ENCODE results near the gene TBC1D7. TPM values are rescaled to one million over a fixed set of nuclear protein-coding genes. Genes with fewer than 3 reads are reported as not detected.

TBC1D7 gene
- polyA plus RNA-seq, 1 of the 3 experiments (the other 2 are of a cell fraction) = 25.2 TPM

DNA sequence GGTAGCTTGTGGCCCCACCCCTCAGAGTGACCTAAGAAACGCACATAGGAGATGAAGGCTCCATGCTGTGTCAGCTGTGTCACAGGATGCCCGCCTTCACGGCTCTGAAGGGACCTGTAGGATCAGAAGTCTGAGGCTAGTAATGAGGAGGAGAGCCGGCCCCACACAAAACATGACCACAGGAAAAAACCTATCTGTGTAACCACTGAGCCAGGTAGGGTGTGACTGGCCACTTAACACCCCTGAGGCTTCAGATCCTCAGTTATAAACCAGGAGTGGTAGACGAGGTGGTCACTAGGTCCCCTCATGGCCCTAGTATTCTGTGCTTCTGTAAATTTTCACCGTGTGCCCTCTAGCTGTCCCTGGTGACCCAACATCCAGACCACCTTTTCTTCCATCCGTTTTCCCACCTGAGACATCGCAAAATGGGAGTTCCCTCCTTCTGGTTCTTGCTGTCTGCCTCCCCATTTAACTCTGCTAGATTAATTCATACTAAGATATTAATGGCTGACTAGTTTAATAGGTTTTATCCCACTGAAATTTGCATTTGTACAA is 52.8 kb downstream of the TBC1D7 start (continued):
- TF ChIP-seq, protein P1, sequence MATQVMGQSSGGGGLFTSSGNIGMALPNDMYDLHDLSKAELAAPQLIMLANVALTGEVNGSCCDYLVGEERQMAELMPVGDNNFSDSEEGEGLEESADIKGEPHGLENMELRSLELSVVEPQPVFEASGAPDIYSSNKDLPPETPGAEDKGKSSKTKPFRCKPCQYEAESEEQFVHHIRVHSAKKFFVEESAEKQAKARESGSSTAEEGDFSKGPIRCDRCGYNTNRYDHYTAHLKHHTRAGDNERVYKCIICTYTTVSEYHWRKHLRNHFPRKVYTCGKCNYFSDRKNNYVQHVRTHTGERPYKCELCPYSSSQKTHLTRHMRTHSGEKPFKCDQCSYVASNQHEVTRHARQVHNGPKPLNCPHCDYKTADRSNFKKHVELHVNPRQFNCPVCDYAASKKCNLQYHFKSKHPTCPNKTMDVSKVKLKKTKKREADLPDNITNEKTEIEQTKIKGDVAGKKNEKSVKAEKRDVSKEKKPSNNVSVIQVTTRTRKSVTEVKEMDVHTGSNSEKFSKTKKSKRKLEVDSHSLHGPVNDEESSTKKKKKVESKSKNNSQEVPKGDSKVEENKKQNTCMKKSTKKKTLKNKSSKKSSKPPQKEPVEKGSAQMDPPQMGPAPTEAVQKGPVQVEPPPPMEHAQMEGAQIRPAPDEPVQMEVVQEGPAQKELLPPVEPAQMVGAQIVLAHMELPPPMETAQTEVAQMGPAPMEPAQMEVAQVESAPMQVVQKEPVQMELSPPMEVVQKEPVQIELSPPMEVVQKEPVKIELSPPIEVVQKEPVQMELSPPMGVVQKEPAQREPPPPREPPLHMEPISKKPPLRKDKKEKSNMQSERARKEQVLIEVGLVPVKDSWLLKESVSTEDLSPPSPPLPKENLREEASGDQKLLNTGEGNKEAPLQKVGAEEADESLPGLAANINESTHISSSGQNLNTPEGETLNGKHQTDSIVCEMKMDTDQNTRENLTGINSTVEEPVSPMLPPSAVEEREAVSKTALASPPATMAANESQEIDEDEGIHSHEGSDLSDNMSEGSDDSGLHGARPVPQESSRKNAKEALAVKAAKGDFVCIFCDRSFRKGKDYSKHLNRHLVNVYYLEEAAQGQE (IDR thresholded peaks at IDR 0.05; ENCODE audit: low read depth, low read length) = no peak
- TF ChIP-seq GATA2 (CRISPR knock-in tag; IDR thresholded peaks at IDR 0.05) = no peak
- TF ChIP-seq JUND (IDR thresholded peaks at IDR 0.05) = no peak
- no peak for TF ChIP-seq TEAD4 (IDR thresholded peaks at IDR 0.05; ENCODE audit: borderline replicate concordance, insufficient read depth)
- TF ChIP-seq SIN3A (IDR thresholded peaks at IDR 0.05; ENCODE audit: borderline replicate concordance, low read depth, low read length) = no peak
- no peak for TF ChIP-seq FOXM1 (IDR thresholded peaks at IDR 0.05; ENCODE audit: low read depth)
- TF ChIP-seq TCF12 (IDR thresholded peaks at IDR 0.05) = no peak
- no peak for TF ChIP-seq NRF1 (IDR thresholded peaks at IDR 0.05; ENCODE audit: low read depth, low read length)

DNA sequence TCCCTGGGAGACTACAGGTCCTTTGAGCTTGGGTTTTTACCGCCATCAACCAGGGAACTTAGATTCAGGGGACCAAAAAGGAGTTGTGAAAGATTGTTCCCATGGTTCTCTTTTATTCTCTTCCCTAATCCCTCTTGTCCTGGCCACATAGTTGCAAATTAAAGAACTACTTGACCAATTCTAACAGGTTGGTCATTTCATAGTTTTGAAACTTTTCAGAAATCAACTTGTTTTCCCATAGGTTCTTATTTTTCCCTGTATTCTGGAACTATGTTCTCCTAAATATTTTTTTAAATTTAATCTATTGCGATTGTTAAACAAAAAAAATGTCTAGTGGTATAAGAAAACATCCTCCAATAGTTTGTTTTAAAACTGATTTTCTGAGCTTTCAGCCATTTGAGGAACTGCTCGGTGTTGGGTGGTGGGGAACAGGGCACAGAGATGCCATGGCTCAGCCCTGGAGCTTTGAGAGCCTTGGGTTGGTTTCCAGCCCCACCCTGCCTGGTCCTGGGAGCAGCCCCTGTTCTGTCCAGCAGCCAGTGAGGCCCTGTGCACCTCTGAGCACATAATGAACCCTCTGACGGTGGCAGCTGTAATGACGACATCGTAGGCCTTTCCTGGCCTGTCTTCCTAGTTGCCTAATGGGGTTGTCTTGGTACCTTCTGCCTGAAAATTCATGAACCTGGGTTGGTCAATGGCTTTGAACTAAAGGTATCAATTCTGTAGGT is 53.5 kb downstream of the TBC1D7 start:
- Histone ChIP-seq H3K27me3 (ENCODE audit: insufficient read depth) (no peaks in the 10 kb centered on the region), H3K79me2 (ENCODE audit: insufficient read depth) (no peaks in the 10 kb centered on the region), H4K20me1 (ENCODE audit: insufficient read depth) (no peaks in the 10 kb centered on the region), H3F3A (replicated peaks; ENCODE audit: insufficient read depth) (no peaks in the 10 kb centered on the region), H2AFZ (ENCODE audit: low read depth) (no peak overlapping the region), H3K4me3 (ENCODE audit: low read depth in 2 of 2, low read length in 1 of 2) (no peak overlapping the region), H3K27ac (ENCODE audit: low read depth in 2 of 2, low read length in 1 of 2) (no peak overlapping the region), H3K4me2 (no peak overlapping the region), H3K4me1 (ENCODE audit: control insufficient read depth in 1 of 2, insufficient read depth in 2 of 2, low read depth in 1 of 2, low read length in 1 of 2) (no peaks in the 10 kb centered on the region; a peak in 1 of 4 replicates), H3K9me2 (no peaks in the 10 kb centered on the region), H3K9me3 (no peaks in the 10 kb centered on the region), H3K36me3 (replicated peaks in 1 of 2; ENCODE audit: control insufficient read depth in 1 of 2, insufficient read depth in 2 of 2, low read length in 1 of 2) (no peaks in the 10 kb centered on the region), H3K9ac (no peak overlapping the region)
- WGBS (ENCODE audit: low lambda C conversion rate) = 68% methylated on average over 3 of the region's 6 CpGs
- no peak for DNase-seq
- ChIA-PET CTCF (no interaction called here), POLR2A (no interaction called here)
- TF ChIP-seq POLR2AphosphoS5 (IDR thresholded peaks at IDR 0.05; ENCODE audit: low read depth, low read length) (no peak), GATA2 (CRISPR knock-in tag; IDR thresholded peaks at IDR 0.05) (no peak), FOXM1 (IDR thresholded peaks at IDR 0.05; ENCODE audit: low read depth) (no peak), EZH2phosphoT487 (IDR thresholded peaks at IDR 0.05; ENCODE audit: borderline replicate concordance, low read depth) (no peak), GABPA (IDR thresholded peaks at IDR 0.05; ENCODE audit: low read depth) (no peak), PBX3 (IDR thresholded peaks at IDR 0.05) (no peak), CTCF (IDR thresholded peaks at IDR 0.05) (no peak), RCOR1 (IDR thresholded peaks at IDR 0.05; ENCODE audit: low read length) (no peak), EP300 (IDR thresholded peaks at IDR 0.05; ENCODE audit: borderline replicate concordance in 1 of 2, low read depth in 1 of 2, low read length in 1 of 2) (no peak), SIN3A (IDR thresholded peaks at IDR 0.05; ENCODE audit: borderline replicate concordance, low read depth, low read length) (no peak), USF1 (IDR thresholded peaks at IDR 0.05; ENCODE audit: borderline replicate concordance, low read depth) (no peak)
- TF ChIP-seq, protein P1 (IDR thresholded peaks at IDR 0.05; ENCODE audit: low read depth, low read length) = no peak
- TF ChIP-seq, protein P2, sequence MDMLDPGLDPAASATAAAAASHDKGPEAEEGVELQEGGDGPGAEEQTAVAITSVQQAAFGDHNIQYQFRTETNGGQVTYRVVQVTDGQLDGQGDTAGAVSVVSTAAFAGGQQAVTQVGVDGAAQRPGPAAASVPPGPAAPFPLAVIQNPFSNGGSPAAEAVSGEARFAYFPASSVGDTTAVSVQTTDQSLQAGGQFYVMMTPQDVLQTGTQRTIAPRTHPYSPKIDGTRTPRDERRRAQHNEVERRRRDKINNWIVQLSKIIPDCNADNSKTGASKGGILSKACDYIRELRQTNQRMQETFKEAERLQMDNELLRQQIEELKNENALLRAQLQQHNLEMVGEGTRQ (IDR thresholded peaks at IDR 0.05; ENCODE audit: borderline replicate concordance, low read depth, low read length) = no peak

All from SK-N-SH (cell line).